Thoracic aorta (tissue), 2 donors: ENCODE results near the gene CENPT. TPM values are rescaled to one million over a fixed set of nuclear protein-coding genes. Genes with fewer than 3 reads are reported as not detected.
A peak's percentile ranks its signal among the peaks of the same experiment; 100 is the strongest.

Experiments
- ATAC-seq: fragments of 150-250 bp; one replicate; pipeline ENCODE4 v1.8.0; 2017; ENCODE audit warnings: low read depth; ENCODE audit not compliant: insufficient number of reproducible peaks, low FRiP score
- DNase-seq: peaks from one replicate; pipeline ENCODE4 v3.0.0-alpha.2; 2020; ENCODE audit warnings: low spot score
- H3K27ac ChIP-seq, 2 donors: fragments of 200-600 bp; sonication (generic); 1 replicate in 1 of 2; 2 replicates in 1 of 2; pipeline ENCODE4 v1.5.1; 2016; ENCODE audit warnings: mild to moderate bottlenecking in 2 of 2, moderate library complexity in 2 of 2
- H3K27me3 ChIP-seq: fragments of 200-600 bp; sonication (generic); replicated peaks from 2 replicates; pipeline ENCODE4 v1.6.0; 2016; ENCODE audit warnings: mild to moderate bottlenecking; ENCODE audit not compliant: insufficient read depth
- H3K36me3 ChIP-seq: fragments of 200-600 bp; sonication (generic); one replicate; pipeline ENCODE4 v1.5.1; 2016
- H3K4me1 ChIP-seq, 2 donors: fragments of 200-600 bp; sonication (generic); 1 replicate in 1 of 2; 2 replicates in 1 of 2; pipeline versions ENCODE4 v1.5.1 to v1.6.0; 2016; ENCODE audit warnings: low read depth in 2 of 2, mild to moderate bottlenecking in 1 of 2; ENCODE audit not compliant: control insufficient read depth in 1 of 2
- H3K4me3 ChIP-seq: fragments of 200-600 bp; sonication (generic); 2 replicates; pipeline ENCODE4 v1.5.1; 2016; ENCODE audit warnings: mild to moderate bottlenecking
- H3K9me3 ChIP-seq: fragments of 200-600 bp; sonication (generic); 2 replicates; pipeline ENCODE4 v1.5.1; 2016
- total RNA-seq, 2 donors: library from RNA; depleted of rRNA; stranded (reverse); fragments of >200 nt; gene quantifications; one replicate each; pipeline versions ENCODE4 v1.1.0 to v1.2.3, GENCODE V29; 2016
- TF ChIP-seq, protein P1 (sequence below): fragments of 200-600 bp; sonication (generic); IDR thresholded peaks from one replicate; pipeline ENCODE4 v1.5.1; 2019; ENCODE audit warnings: antibody characterized with exemption

Gene CENPT
- total RNA-seq, 2 donors from 2014 or later = 59.6 to 70.9 TPM

GRCh38 chr16:67862623-67863583, 15.4 kb upstream of the CENPT start:
- H3K36me3 ChIP-seq = peaks cover 7% of the 10 kb centered on the region
- TF ChIP-seq, protein P1, sequence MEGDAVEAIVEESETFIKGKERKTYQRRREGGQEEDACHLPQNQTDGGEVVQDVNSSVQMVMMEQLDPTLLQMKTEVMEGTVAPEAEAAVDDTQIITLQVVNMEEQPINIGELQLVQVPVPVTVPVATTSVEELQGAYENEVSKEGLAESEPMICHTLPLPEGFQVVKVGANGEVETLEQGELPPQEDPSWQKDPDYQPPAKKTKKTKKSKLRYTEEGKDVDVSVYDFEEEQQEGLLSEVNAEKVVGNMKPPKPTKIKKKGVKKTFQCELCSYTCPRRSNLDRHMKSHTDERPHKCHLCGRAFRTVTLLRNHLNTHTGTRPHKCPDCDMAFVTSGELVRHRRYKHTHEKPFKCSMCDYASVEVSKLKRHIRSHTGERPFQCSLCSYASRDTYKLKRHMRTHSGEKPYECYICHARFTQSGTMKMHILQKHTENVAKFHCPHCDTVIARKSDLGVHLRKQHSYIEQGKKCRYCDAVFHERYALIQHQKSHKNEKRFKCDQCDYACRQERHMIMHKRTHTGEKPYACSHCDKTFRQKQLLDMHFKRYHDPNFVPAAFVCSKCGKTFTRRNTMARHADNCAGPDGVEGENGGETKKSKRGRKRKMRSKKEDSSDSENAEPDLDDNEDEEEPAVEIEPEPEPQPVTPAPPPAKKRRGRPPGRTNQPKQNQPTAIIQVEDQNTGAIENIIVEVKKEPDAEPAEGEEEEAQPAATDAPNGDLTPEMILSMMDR = no peak
- peak; percentile 94 for ATAC-seq
- no peaks in the 10 kb centered on the region for H3K27me3 ChIP-seq
- peak overlapping the region; percentile 51 for H3K4me3 ChIP-seq
- DNase-seq = peak; percentile 74
- H3K4me1 ChIP-seq = peaks cover 29 to 53% of the 10 kb centered on the region in 2 donors
- H3K27ac ChIP-seq = peak overlapping the region; percentile 93 to 96
- H3K9me3 ChIP-seq = no peaks in the 10 kb centered on the region

DNA sequence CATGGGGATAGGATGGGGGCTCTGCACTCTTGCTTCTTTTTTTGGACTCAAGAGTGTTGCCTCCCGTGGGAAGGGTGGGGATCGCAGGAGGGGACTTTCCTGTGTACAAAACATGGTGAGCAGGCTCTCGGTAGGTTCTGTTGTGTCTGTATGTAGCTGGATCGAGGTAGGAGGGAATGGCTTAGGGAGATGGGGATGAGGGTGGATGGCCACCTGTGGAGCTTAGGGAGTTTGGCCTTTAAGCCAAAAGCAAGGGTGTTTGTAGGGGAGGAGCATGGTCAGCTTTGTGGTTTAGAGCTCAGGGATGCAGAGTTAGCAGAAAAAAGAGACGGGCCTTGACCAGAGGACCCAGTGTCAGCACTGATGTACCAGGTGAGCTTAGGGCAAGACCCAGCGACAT, 14.4 kb upstream of the CENPT start:
- TF ChIP-seq, protein P1 = no peak
- DNase-seq (no peak), ATAC-seq (no peak)
- Histone ChIP-seq H3K27me3 (no peaks in the 10 kb centered on the region), H3K4me1 (peaks cover 37 to 63% of the 10 kb centered on the region in 2 donors), H3K4me3 (no peak overlapping the region), H3K27ac (peak overlapping the region; percentile 93 to 96), H3K9me3 (no peaks in the 10 kb centered on the region), H3K36me3 (peaks cover 6% of the 10 kb centered on the region)

GRCh38 chr16:67860589-67861398, 13.3 kb upstream of the CENPT start:
- no peak overlapping the region for H3K4me3 ChIP-seq
- H3K27ac ChIP-seq = peak overlapping the region; percentile 93 to 96
- no peaks in the 10 kb centered on the region for H3K27me3 ChIP-seq
- TF ChIP-seq, protein P1 = no peak
- no peak for ATAC-seq
- DNase-seq = no peak
- no peaks in the 10 kb centered on the region for H3K9me3 ChIP-seq
- H3K36me3 ChIP-seq = no peaks in the 10 kb centered on the region
- peaks cover 40 to 66% of the 10 kb centered on the region in 2 donors for H3K4me1 ChIP-seq

DNA sequence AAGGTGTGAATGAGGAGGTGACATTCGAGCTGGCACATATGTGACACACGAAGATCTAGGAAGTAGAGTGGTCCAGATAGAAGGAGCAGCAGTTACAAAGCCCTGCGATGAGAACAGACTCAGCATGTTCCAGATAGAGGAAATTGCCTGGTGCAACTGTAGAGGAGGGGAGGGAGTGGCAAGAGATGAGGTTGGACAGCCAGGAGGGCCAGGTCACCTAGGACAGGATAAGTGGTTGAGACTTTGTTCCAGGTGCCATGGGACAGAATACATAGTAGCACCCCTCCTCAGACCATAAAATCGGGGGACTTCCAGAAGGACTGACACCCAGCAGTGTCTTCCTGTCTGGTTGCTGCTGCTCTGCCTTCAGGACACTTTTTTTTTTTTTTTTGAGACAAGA, 11.0 kb upstream of the CENPT start:
- Histone ChIP-seq H3K36me3 (no peaks in the 10 kb centered on the region), H3K27ac (peak overlapping the region; percentile 72 to 74), H3K4me3 (no peak overlapping the region), H3K27me3 (no peaks in the 10 kb centered on the region), H3K9me3 (no peaks in the 10 kb centered on the region), H3K4me1 (peaks cover 34 to 62% of the 10 kb centered on the region in 2 donors)
- DNase-seq = no peak
- no peak for ATAC-seq
- TF ChIP-seq, protein P1 = no peak
